ENCODE data around the gene DKC1. TPM values are rescaled to one million over a fixed set of nuclear protein-coding genes. Genes with fewer than 3 reads are reported as not detected.

Gene DKC1
- total and polyA plus RNA-seq, 4 donors: 24.5 to 39.6 (median 33.2) TPM

- TF ChIP-seq CTCF (IDR thresholded peaks at IDR 0.05; ENCODE audit: control extremely low read depth, extremely low read depth): no peak
- Histone ChIP-seq H3K4me1 (ENCODE audit: control insufficient read depth in 5 of 5, insufficient read depth in 5 of 5, low read length in 5 of 5) (no peaks in the 10 kb centered on the region), H3K9me3 (ENCODE audit: control insufficient read depth in 4 of 4, insufficient read depth in 3 of 4, low read length in 3 of 4) (no peaks in the 10 kb centered on the region), H3K27ac (ENCODE audit: low read depth in 1 of 2, low read length in 1 of 2) (no peak overlapping the region), H3K36me3 (ENCODE audit: control insufficient read depth in 4 of 4, insufficient read depth in 4 of 4, low read length in 4 of 4) (no peaks in the 10 kb centered on the region), H3K9ac (ENCODE audit: insufficient read depth in 1 of 2, low read length in 2 of 2) (no peak overlapping the region), H3K27me3 (ENCODE audit: control insufficient read depth in 3 of 3, insufficient read depth in 3 of 3, low read length in 2 of 3) (no peaks in the 10 kb centered on the region), H3K4me3 (no peak overlapping the region)
- WGBS, 2 donors: 65 to 70% methylated on average over 10 to 11 of the region's 11 CpGs
- ATAC-seq (ENCODE audit: insufficient read depth, low FRiP score): no peak
- DNase-seq: peak in 1 of 3 donors; percentile 30
These were observed 56.5 kb downstream of the DKC1 start for GRCh38 chrX:154818916-154819770.

GRCh38 chrX:154819771-154820341 lies 57.2 kb downstream of the DKC1 start:
- WGBS, 2 donors: 75 to 95% methylated on average over 7 of the region's 7 CpGs
- Histone ChIP-seq H3K4me3 (no peak overlapping the region), H3K4me1 (ENCODE audit: control insufficient read depth in 5 of 5, insufficient read depth in 5 of 5, low read length in 5 of 5) (no peaks in the 10 kb centered on the region), H3K27ac (ENCODE audit: low read depth in 1 of 2, low read length in 1 of 2) (no peak overlapping the region), H3K9ac (ENCODE audit: insufficient read depth in 1 of 2, low read length in 2 of 2) (no peak overlapping the region), H3K27me3 (ENCODE audit: control insufficient read depth in 3 of 3, insufficient read depth in 3 of 3, low read length in 2 of 3) (no peaks in the 10 kb centered on the region), H3K9me3 (ENCODE audit: control insufficient read depth in 4 of 4, insufficient read depth in 3 of 4, low read length in 3 of 4) (no peaks in the 10 kb centered on the region), H3K36me3 (ENCODE audit: control insufficient read depth in 4 of 4, insufficient read depth in 4 of 4, low read length in 4 of 4) (no peaks in the 10 kb centered on the region)
- ATAC-seq (ENCODE audit: insufficient read depth, low FRiP score) (no peak), DNase-seq (no peak)
- no peak for TF ChIP-seq CTCF (IDR thresholded peaks at IDR 0.05; ENCODE audit: control extremely low read depth, extremely low read depth)

- DNase-seq: no peak
- no peaks in the 10 kb centered on the region for H3K9me3 ChIP-seq (ENCODE audit: control insufficient read depth in 4 of 4, insufficient read depth in 3 of 4, low read length in 3 of 4)
- H3K4me3 ChIP-seq: no peak overlapping the region
- TF ChIP-seq CTCF (IDR thresholded peaks at IDR 0.05; ENCODE audit: control extremely low read depth, extremely low read depth): no peak
- no peak for ATAC-seq (ENCODE audit: insufficient read depth, low FRiP score)
- H3K27ac ChIP-seq (ENCODE audit: low read depth in 1 of 2, low read length in 1 of 2): no peak overlapping the region
- no peaks in the 10 kb centered on the region for H3K4me1 ChIP-seq (ENCODE audit: control insufficient read depth in 5 of 5, insufficient read depth in 5 of 5, low read length in 5 of 5)
- no peak overlapping the region for H3K9ac ChIP-seq (ENCODE audit: insufficient read depth in 1 of 2, low read length in 2 of 2)
- no peaks in the 10 kb centered on the region for H3K36me3 ChIP-seq (ENCODE audit: control insufficient read depth in 4 of 4, insufficient read depth in 4 of 4, low read length in 4 of 4)
- H3K27me3 ChIP-seq (ENCODE audit: control insufficient read depth in 3 of 3, insufficient read depth in 3 of 3, low read length in 2 of 3): no peaks in the 10 kb centered on the region
These were observed 58.9 kb downstream of the DKC1 start for GRCh38 chrX:154821523-154821922.

Data from lung (tissue), 12 donors.